ENCODE data around the gene MERTK. TPM values are rescaled to one million over a fixed set of nuclear protein-coding genes. Genes with fewer than 3 reads are reported as not detected.
"Not testable (repeated sequence)": the region's sequence is repeated elsewhere in the genome, so short reads cannot be mapped to it uniquely, and the experiment has no call there.

Gene MERTK
- total and polyA plus RNA-seq, 3 donors from 2014 or later = 28.9 to 74.2 (median 73.8) TPM

GRCh38 chr2:111904726-111905474, 6.5 kb downstream of the MERTK start:
- intact Hi-C loops (cut with DNase I; ENCODE audit: low total_unique reads) = no loop called here
- Histone ChIP-seq H3K27ac (peak overlapping the region in 1 of 2 donors; percentile 83), H3K27me3 (no peaks in the 10 kb centered on the region), H3K9me3 (no peaks in the 10 kb centered on the region), H3K4me3 (no peak overlapping the region), H3K4me1 (peaks cover 53% of the 10 kb centered on the region), H3K36me3 (ENCODE audit: low read depth, missing control alignments) (no peaks in the 10 kb centered on the region)
- TF ChIP-seq CTCF (IDR thresholded peaks at IDR 0.05) = no peak
- no peak for TF ChIP-seq POLR2A (IDR thresholded peaks at IDR 0.05)
- no peak for DNase-seq
- WGBS, 2 donors = 88 to 93% methylated on average over 10 of the region's 10 CpGs

GRCh38 chr2:111905475-111905869, 7.1 kb downstream of the MERTK start:
- DNase-seq; H3K36me3 ChIP-seq (ENCODE audit: low read depth, missing control alignments); H3K9me3 ChIP-seq; H3K27me3 ChIP-seq; H3K4me3 ChIP-seq; intact Hi-C loops (cut with DNase I; ENCODE audit: low total_unique reads): not testable (repeated sequence)
- 93 to 99% methylated on average over 9 of the region's 9 CpGs for WGBS, 2 donors
- H3K4me1 ChIP-seq = peaks cover 49% of the 10 kb centered on the region
- peak overlapping the region in 1 of 2 donors; percentile 83 for H3K27ac ChIP-seq

GRCh38 chr2:111905990-111906735, 7.8 kb downstream of the MERTK start:
- Histone ChIP-seq H3K4me1 (peaks cover 48% of the 10 kb centered on the region), H3K27ac (peak overlapping the region; percentile 40 to 83), H3K27me3 (no peaks in the 10 kb centered on the region), H3K9me3 (no peaks in the 10 kb centered on the region), H3K36me3 (ENCODE audit: low read depth, missing control alignments) (no peaks in the 10 kb centered on the region), H3K4me3 (no peak overlapping the region)
- intact Hi-C loops (cut with DNase I; ENCODE audit: low total_unique reads) = no loop called here
- peak; percentile 46 for DNase-seq
- 13 to 42% methylated on average over 4 of the region's 4 CpGs for WGBS, 2 donors
- TF ChIP-seq POLR2A (IDR thresholded peaks at IDR 0.05) (no peak), CTCF (IDR thresholded peaks at IDR 0.05) (no peak)

- Histone ChIP-seq H3K4me3 (no peak overlapping the region), H3K36me3 (ENCODE audit: low read depth, missing control alignments) (no peaks in the 10 kb centered on the region), H3K4me1 (peaks cover 38% of the 10 kb centered on the region), H3K27me3 (no peaks in the 10 kb centered on the region), H3K9me3 (no peaks in the 10 kb centered on the region), H3K27ac (peak overlapping the region in 1 of 2 donors; percentile 83)
- intact Hi-C loops (cut with DNase I; ENCODE audit: low total_unique reads) = no loop called here
- TF ChIP-seq POLR2A (IDR thresholded peaks at IDR 0.05) = no peak
- TF ChIP-seq CTCF (IDR thresholded peaks at IDR 0.05) = no peak
- WGBS, 2 donors = 27 to 28% methylated on average over 1 of the region's 1 CpG
- no peak for DNase-seq
Measured at GRCh38 chr2:111908578-111908977, 10.2 kb downstream of the MERTK start.

GRCh38 chr2:111909079-111909478, 10.7 kb downstream of the MERTK start:
- DNase-seq = no peak
- WGBS, 2 donors = 65 to 72% methylated on average over 3 of the region's 3 CpGs
- H3K27ac ChIP-seq = peak overlapping the region in 1 of 2 donors; percentile 46
- H3K4me3 ChIP-seq = no peak overlapping the region
- no peak for TF ChIP-seq CTCF (IDR thresholded peaks at IDR 0.05)
- no peak for TF ChIP-seq POLR2A (IDR thresholded peaks at IDR 0.05)
- peaks cover 38% of the 10 kb centered on the region for H3K4me1 ChIP-seq
- intact Hi-C loops (cut with DNase I; ENCODE audit: low total_unique reads) = no loop called here
- H3K27me3 ChIP-seq = no peaks in the 10 kb centered on the region
- H3K9me3 ChIP-seq = no peaks in the 10 kb centered on the region
- no peaks in the 10 kb centered on the region for H3K36me3 ChIP-seq (ENCODE audit: low read depth, missing control alignments)

DNA sequence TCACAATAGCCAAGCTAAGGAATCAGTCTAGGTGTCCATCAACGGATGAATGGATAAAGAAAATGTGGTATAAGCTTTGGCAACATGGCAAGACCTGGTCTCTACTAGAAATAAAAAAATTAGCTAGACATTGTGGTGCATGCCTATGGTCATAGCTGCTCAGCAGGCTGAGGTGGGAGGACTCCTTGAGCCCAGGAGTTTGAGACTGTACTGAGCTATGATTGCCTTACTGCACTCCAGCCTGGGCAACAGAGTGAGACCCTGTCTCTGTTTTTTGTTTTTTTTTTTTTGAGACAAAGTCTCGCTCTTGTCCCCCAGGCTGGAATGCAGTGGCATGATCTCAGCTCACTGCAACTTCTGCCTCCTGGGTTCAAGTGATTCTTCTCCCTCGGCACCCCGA, 11.6 kb downstream of the MERTK start:
- H3K36me3 ChIP-seq (ENCODE audit: low read depth, missing control alignments); H3K9me3 ChIP-seq; H3K27me3 ChIP-seq; intact Hi-C loops (cut with DNase I; ENCODE audit: low total_unique reads); H3K4me3 ChIP-seq; DNase-seq: not testable (repeated sequence)
- Histone ChIP-seq H3K27ac (peak overlapping the region in 1 of 2 donors; percentile 46), H3K4me1 (peaks cover 38% of the 10 kb centered on the region)
- WGBS, 2 donors = 90 to 93% methylated on average over 4 of the region's 4 CpGs
